ENCODE data around the gene IDE.
"Not testable (repeated sequence)": the region's sequence is repeated elsewhere in the genome, so short reads cannot be mapped to it uniquely, and the experiment has no call there.

Gene IDE

GRCh38 chr10:92492748-92493240 is 81.1 kb downstream of the IDE start:
- no peak for DNase-seq (ENCODE audit: low read depth in 2 of 2)

- no peak for DNase-seq (ENCODE audit: low read depth in 2 of 2)
Measured at GRCh38 chr10:92490387-92490786, 83.5 kb downstream of the IDE start.

GRCh38 chr10:92486637-92487036 is 87.3 kb downstream of the IDE start:
- DNase-seq (ENCODE audit: low read depth in 2 of 2): no peak

GRCh38 chr10:92483539-92483938 is 90.4 kb downstream of the IDE start:
- DNase-seq (ENCODE audit: low read depth in 2 of 2): no peak

GRCh38 chr10:92480413-92480812 is 93.5 kb downstream of the IDE start:
- DNase-seq (ENCODE audit: low read depth in 2 of 2): no peak

GRCh38 chr10:92479547-92479946 is 94.3 kb downstream of the IDE start:
- DNase-seq (ENCODE audit: low read depth in 2 of 2): no peak

GRCh38 chr10:92478536-92478935 is 95.4 kb downstream of the IDE start:
- DNase-seq (ENCODE audit: low read depth in 2 of 2): no peak

- DNase-seq (ENCODE audit: low read depth in 2 of 2): no peak
Measured at GRCh38 chr10:92475357-92475868, 98.5 kb downstream of the IDE start.

- no peak for DNase-seq (ENCODE audit: low read depth in 2 of 2)
Measured at GRCh38 chr10:92470026-92470425, 103.9 kb downstream of the IDE start.

GRCh38 chr10:92464364-92464763 is 109.5 kb downstream of the IDE start:
- no peak for DNase-seq (ENCODE audit: low read depth in 2 of 2)

GRCh38 chr10:92463582-92463981 is 110.3 kb downstream of the IDE start:
- DNase-seq (ENCODE audit: low read depth in 2 of 2): no peak

GRCh38 chr10:92454955-92455354 is 118.9 kb downstream of the IDE start:
- not testable (repeated sequence) for DNase-seq (ENCODE audit: low read depth in 2 of 2)

GRCh38 chr10:92452313-92452712 is 121.6 kb downstream of the IDE start:
- no peak for DNase-seq (ENCODE audit: low read depth in 2 of 2)

GRCh38 chr10:92451431-92451830 is 122.5 kb downstream of the IDE start:
- no peak for DNase-seq (ENCODE audit: low read depth in 2 of 2)

- no peak for DNase-seq (ENCODE audit: low read depth in 2 of 2)
Measured at GRCh38 chr10:92450896-92451295, 123.0 kb downstream of the IDE start.

- no peak for DNase-seq (ENCODE audit: low read depth in 2 of 2)
Measured at GRCh38 chr10:92440578-92440977, 133.3 kb downstream of the IDE start.

- DNase-seq (ENCODE audit: low read depth in 2 of 2): no peak
Measured at GRCh38 chr10:92438220-92438619, 135.7 kb downstream of the IDE start.

GRCh38 chr10:92436611-92437010 is 137.3 kb downstream of the IDE start:
- DNase-seq (ENCODE audit: low read depth in 2 of 2): no peak

GRCh38 chr10:92436065-92436464 is 137.8 kb downstream of the IDE start:
- not testable (repeated sequence) for DNase-seq (ENCODE audit: low read depth in 2 of 2)

- no peak for DNase-seq (ENCODE audit: low read depth in 2 of 2)
Measured at GRCh38 chr10:92434385-92434784, 139.5 kb downstream of the IDE start.

- no peak for DNase-seq (ENCODE audit: low read depth in 2 of 2)
Measured at GRCh38 chr10:92432596-92432995, 141.3 kb downstream of the IDE start.

- DNase-seq (ENCODE audit: low read depth in 2 of 2): no peak
Measured at GRCh38 chr10:92430103-92430502, 143.8 kb downstream of the IDE start.

GRCh38 chr10:92421550-92421949 is 152.3 kb downstream of the IDE start:
- no peak for DNase-seq (ENCODE audit: low read depth in 2 of 2)

GRCh38 chr10:92420546-92421275 is 153.2 kb downstream of the IDE start:
- no peak for DNase-seq (ENCODE audit: low read depth in 2 of 2)
